ENCODE data around the gene HHAT. TPM values are rescaled to one million over a fixed set of nuclear protein-coding genes. Genes with fewer than 3 reads are reported as not detected.

Gene HHAT
- total and polyA plus RNA-seq, 3 donors from 2014 or later, result 8.5 to 24.3 (median 23.8) TPM

DNA sequence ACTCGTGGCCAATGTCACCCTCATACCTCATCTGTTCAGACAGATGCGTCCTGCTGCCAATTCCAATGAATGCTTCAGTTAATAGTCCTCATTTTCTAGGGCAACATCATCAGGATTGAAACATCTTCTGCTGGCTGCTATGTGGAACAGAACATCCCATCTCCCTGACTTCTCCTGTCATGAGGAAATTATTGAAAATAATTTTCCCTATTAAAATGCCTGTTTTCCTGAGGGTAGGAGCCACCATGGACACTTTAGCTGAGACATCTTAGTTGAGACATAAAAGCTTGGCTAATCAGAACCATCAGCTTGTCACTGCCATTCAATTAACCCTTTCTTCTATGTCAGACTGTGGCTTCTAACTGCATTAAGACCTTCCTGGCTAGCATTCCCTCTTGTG is 396.1 kb downstream of the HHAT start:
- Histone ChIP-seq H3K4me3 (no peak overlapping the region), H3K36me3 (ENCODE audit: low read depth, missing control alignments) (no peaks in the 10 kb centered on the region), H3K9me3 (no peaks in the 10 kb centered on the region), H3K27me3 (no peaks in the 10 kb centered on the region), H3K4me1 (no peaks in the 10 kb centered on the region), H3K27ac (no peak overlapping the region)
- intact Hi-C loops (cut with DNase I; ENCODE audit: low total_unique reads), result no loop called here
- no peak for TF ChIP-seq POLR2A (IDR thresholded peaks at IDR 0.05)
- TF ChIP-seq, protein P1, sequence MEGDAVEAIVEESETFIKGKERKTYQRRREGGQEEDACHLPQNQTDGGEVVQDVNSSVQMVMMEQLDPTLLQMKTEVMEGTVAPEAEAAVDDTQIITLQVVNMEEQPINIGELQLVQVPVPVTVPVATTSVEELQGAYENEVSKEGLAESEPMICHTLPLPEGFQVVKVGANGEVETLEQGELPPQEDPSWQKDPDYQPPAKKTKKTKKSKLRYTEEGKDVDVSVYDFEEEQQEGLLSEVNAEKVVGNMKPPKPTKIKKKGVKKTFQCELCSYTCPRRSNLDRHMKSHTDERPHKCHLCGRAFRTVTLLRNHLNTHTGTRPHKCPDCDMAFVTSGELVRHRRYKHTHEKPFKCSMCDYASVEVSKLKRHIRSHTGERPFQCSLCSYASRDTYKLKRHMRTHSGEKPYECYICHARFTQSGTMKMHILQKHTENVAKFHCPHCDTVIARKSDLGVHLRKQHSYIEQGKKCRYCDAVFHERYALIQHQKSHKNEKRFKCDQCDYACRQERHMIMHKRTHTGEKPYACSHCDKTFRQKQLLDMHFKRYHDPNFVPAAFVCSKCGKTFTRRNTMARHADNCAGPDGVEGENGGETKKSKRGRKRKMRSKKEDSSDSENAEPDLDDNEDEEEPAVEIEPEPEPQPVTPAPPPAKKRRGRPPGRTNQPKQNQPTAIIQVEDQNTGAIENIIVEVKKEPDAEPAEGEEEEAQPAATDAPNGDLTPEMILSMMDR (IDR thresholded peaks at IDR 0.05), result no peak
- 79 to 81% methylated on average over 2 of the region's 2 CpGs for WGBS, 2 donors
- no peak for DNase-seq

Small RNA genes lying within 50 kb of the gene (small RNA-seq; reads per million reads assigned to genes)
- gene RNU5A-8P, result 4.0 to 8.6 reads per million in 2 donors

Other genes starting within 250 kb of the HHAT start
- 1 to 10 TPM; 1.1 to 1.9 TPM for gene SERTAD4, start 96.1 kb upstream of the HHAT start, total RNA-seq
- gene SERTAD4, start 96.1 kb upstream of the HHAT start, polyA plus RNA-seq (ENCODE audit: insufficient read depth, low read depth, low replicate concordance), result 1.1 TPM

Measured in testis (tissue), 3 donors.